Panc1 (cell line): Measurements from ENCODE around the gene APP. TPM values are rescaled to one million over a fixed set of nuclear protein-coding genes. Genes with fewer than 3 reads are reported as not detected.

ENCODE experiments used
- ATAC-seq: fragments of 200-7000 bp; cut with Tn5 transposase; 2 replicates; pipeline ENCODE4 v1.9.1; 2020; ENCODE audit warnings: mild to moderate bottlenecking, moderate library complexity
- BruUV-seq: library from RNA; stranded (reverse); fragments of 400-500 nt; replicated peaks from 2 replicates; lab custom pipeline; 2021; lab: Mats Ljungman, UMichigan
- CTCF ChIA-PET: fragments of 300-600 bp; sonication (Branson Sonifier 250); formaldehyde crosslinking; loops from one replicate; lab custom pipeline; 2022; ENCODE audit warnings: antibody characterized with exemption; lab: Charles Lee
- POLR2A ChIA-PET: fragments of 300-600 bp; sonication (Branson Sonifier 250); formaldehyde crosslinking; loops from one replicate; lab custom pipeline; 2022; ENCODE audit warnings: antibody characterized with exemption; lab: Charles Lee
- DNase-seq: peaks from one replicate; pipeline ENCODE4 v3.0.0-alpha.2; 2010; ENCODE audit warnings: low read depth, low spot score
- H3K27ac ChIP-seq: 2 replicates; pipeline ENCODE4 v1.5.1; 2011; ENCODE audit warnings: mild to moderate bottlenecking, low read length, inconsistent platforms
- H3K27me3 ChIP-seq: fragments of 200-500 bp; sonication (Bioruptor generic); 2 replicates; pipeline ENCODE4 v1.6.0; 2014; ENCODE audit warnings: low read length, inconsistent platforms; ENCODE audit not compliant: control insufficient read depth, insufficient read depth
- H3K36me3 ChIP-seq: fragments of 200-500 bp; sonication (Bioruptor generic); 2 replicates; pipeline ENCODE4 v1.5.1; 2014; ENCODE audit warnings: inconsistent platforms, mild to moderate bottlenecking, low read length, moderate library complexity; ENCODE audit not compliant: control insufficient read depth, insufficient read depth
- H3K4me1 ChIP-seq: 2 replicates; pipeline ENCODE4 v1.5.1; 2011; ENCODE audit warnings: inconsistent platforms, mild to moderate bottlenecking, low read length, moderate library complexity; ENCODE audit not compliant: control insufficient read depth, insufficient read depth
- H3K4me3 ChIP-seq, 2 experiments: 2 replicates each; pipeline ENCODE4 v1.5.1; 2011 to 2012; ENCODE audit warnings: low read depth in 2 of 2, low read length in 2 of 2, mild to moderate bottlenecking in 2 of 2, inconsistent platforms in 1 of 2, moderate library complexity in 1 of 2
- H3K9me3 ChIP-seq: fragments of 200-500 bp; sonication (Bioruptor generic); 2 replicates; pipeline ENCODE4 v1.5.1; 2014; ENCODE audit warnings: low read depth, mild to moderate bottlenecking, inconsistent platforms, low read length, moderate library complexity; ENCODE audit not compliant: control insufficient read depth, insufficient read depth
- POLR2AphosphoS5 ChIP-seq: IDR thresholded peaks from 2 replicates; pipeline ENCODE4 v1.6.1; 2012; ENCODE audit warnings: mild to moderate bottlenecking, low read depth, low read length, moderate library complexity
- SIN3A ChIP-seq: IDR thresholded peaks from 2 replicates; pipeline ENCODE4 v1.6.1; 2012; ENCODE audit warnings: low read depth, mild to moderate bottlenecking, low read length, moderate library complexity, borderline replicate concordance; ENCODE audit not compliant: insufficient read depth
- TCF7L2 ChIP-seq: IDR thresholded peaks from 2 replicates; pipeline ENCODE4 v1.6.1; 2011; ENCODE audit warnings: mild to moderate bottlenecking, low read depth, low read length, inconsistent platforms
- in situ Hi-C: cut with HindIII; loops from 2 replicates; pipeline ENCODE4 v1.10.0; 2016; ENCODE audit warnings: low sequenced_read_pairs, low pct_unique_long_range_greater_than_20kb
- intact Hi-C: fragments of 100-400 bp; cut with micrococcal nuclease; formaldehyde crosslinking; loops from one replicate; pipeline ENCODE4 v1.10.0; 2022; ENCODE audit not compliant: unreplicated experiment
- total RNA-seq: library from RNA; stranded (reverse); gene quantifications from one replicate; pipeline ENCODE4 v1.2.1, GENCODE V29; 2021; ENCODE audit not compliant: unreplicated experiment
- TF ChIP-seq, protein P1 (sequence below), 2 experiments: IDR thresholded peaks; 2 replicates each; pipeline ENCODE4 v1.6.1; 2011 to 2012; ENCODE audit warnings: low read depth in 2 of 2, control low read depth in 1 of 2, low read length in 1 of 2, mild to moderate bottlenecking in 1 of 2, moderate library complexity in 1 of 2; ENCODE audit not compliant: insufficient read depth in 1 of 2
- TF ChIP-seq, protein P2 (sequence below): fragments of 450-650 bp; IDR thresholded peaks from 2 replicates; pipeline ENCODE4 v1.5.1; 2017; ENCODE audit warnings: mild to moderate bottlenecking

The APP gene
- total RNA-seq, 1 experiment from 2014 or later: 542 TPM

DNA sequence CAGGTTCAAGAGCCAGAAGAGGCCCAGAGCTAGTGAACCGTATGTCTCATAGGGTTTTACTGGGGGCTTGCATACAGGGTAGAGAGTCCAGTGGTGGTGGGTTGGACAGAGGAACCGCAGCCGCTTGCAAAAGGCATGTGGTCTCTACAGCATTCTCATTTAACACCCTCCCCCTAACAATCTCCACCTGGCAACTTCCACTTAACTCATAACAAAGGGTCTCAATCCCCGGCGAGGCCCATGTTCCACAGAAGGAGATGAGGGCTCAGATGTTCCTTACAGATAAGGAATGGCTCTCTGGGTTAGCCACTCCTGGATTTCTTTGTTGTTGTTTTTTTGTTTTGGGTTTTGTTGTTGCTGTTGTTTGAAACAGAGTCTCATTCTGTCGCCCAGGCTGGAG lies 106.1 kb downstream of the APP start:
- H3K9me3 ChIP-seq: no peaks in the 10 kb centered on the region
- ATAC-seq: no peak
- H3K36me3 ChIP-seq: no peaks in the 10 kb centered on the region
- H3K4me3 ChIP-seq: no peak overlapping the region
- DNase-seq: no peak
- in situ Hi-C loops: no loop called here
- H3K27ac ChIP-seq: no peak overlapping the region
- no TSS peak for BruUV-seq
- CTCF ChIA-PET: no interaction called here
- TF ChIP-seq, protein P1, sequence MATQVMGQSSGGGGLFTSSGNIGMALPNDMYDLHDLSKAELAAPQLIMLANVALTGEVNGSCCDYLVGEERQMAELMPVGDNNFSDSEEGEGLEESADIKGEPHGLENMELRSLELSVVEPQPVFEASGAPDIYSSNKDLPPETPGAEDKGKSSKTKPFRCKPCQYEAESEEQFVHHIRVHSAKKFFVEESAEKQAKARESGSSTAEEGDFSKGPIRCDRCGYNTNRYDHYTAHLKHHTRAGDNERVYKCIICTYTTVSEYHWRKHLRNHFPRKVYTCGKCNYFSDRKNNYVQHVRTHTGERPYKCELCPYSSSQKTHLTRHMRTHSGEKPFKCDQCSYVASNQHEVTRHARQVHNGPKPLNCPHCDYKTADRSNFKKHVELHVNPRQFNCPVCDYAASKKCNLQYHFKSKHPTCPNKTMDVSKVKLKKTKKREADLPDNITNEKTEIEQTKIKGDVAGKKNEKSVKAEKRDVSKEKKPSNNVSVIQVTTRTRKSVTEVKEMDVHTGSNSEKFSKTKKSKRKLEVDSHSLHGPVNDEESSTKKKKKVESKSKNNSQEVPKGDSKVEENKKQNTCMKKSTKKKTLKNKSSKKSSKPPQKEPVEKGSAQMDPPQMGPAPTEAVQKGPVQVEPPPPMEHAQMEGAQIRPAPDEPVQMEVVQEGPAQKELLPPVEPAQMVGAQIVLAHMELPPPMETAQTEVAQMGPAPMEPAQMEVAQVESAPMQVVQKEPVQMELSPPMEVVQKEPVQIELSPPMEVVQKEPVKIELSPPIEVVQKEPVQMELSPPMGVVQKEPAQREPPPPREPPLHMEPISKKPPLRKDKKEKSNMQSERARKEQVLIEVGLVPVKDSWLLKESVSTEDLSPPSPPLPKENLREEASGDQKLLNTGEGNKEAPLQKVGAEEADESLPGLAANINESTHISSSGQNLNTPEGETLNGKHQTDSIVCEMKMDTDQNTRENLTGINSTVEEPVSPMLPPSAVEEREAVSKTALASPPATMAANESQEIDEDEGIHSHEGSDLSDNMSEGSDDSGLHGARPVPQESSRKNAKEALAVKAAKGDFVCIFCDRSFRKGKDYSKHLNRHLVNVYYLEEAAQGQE (IDR thresholded peaks at IDR 0.05; ENCODE audit: insufficient read depth in 1 of 2, low read depth in 2 of 2, low read length in 1 of 2): no peak
- TF ChIP-seq POLR2AphosphoS5 (no peak), TCF7L2 (no peak), SIN3A (no peak)
- TF ChIP-seq, protein P2, sequence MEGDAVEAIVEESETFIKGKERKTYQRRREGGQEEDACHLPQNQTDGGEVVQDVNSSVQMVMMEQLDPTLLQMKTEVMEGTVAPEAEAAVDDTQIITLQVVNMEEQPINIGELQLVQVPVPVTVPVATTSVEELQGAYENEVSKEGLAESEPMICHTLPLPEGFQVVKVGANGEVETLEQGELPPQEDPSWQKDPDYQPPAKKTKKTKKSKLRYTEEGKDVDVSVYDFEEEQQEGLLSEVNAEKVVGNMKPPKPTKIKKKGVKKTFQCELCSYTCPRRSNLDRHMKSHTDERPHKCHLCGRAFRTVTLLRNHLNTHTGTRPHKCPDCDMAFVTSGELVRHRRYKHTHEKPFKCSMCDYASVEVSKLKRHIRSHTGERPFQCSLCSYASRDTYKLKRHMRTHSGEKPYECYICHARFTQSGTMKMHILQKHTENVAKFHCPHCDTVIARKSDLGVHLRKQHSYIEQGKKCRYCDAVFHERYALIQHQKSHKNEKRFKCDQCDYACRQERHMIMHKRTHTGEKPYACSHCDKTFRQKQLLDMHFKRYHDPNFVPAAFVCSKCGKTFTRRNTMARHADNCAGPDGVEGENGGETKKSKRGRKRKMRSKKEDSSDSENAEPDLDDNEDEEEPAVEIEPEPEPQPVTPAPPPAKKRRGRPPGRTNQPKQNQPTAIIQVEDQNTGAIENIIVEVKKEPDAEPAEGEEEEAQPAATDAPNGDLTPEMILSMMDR: no peak
- H3K4me1 ChIP-seq: no peaks in the 10 kb centered on the region
- POLR2A ChIA-PET: no interaction called here
- no peaks in the 10 kb centered on the region for H3K27me3 ChIP-seq
- intact Hi-C loops: no loop called here

DNA sequence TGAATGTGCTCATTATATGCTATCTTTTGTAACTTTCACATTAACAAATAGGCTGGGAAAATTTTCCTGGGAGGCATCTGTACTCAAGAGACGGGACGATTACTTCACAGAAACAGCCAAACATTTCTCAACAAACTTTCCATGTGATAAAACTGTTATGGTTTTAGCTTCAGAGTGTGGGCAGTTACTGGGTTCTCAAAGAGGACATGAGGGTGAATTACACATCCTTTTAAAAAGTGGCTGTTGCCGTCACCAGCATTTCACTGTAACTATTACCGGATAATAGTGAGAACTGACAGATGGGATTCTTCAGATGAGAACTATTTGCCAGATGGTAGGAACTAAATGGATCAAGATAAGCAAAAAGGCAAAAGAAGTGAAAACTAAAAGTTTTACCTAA lies 109.1 kb downstream of the APP start:
- CTCF ChIA-PET: no interaction called here

DNA sequence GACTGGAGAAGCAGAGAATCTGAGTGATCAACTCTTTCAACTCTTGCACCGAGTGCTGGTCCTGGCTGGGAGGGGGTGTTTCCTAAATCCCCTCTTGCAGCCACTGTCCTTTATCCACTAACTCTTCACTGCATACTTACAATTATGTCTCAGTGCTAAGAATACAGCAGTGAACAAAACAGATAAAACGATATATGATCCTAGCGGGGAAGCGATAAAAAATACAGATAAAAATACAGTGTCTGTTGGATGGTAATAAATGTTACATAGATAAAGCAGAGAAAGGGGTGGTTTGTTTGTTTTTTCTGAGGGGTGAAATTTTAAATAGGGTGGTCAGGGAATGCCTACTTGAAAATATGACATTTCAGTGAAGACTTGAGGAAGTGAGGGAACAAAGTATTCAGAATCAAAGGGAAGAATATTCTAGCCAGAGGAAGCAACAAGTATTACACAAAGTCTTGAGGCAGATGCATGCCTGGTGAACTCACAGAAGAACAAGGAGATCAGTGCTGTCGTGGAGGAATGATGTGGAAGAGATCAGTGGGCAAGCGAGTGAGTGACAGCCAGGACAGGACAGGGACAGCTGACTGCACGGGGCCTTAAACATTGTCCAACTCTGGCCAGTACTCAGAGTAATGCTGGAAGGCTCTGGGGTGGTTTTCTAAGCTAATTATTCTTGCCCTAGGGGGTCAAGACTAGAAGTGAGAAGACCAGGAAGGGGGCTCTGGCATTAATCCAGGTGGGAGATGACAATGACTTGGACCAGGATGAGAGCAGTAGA lies 110.0 kb downstream of the APP start:
- peaks cover 16% of the 10 kb centered on the region for H3K4me1 ChIP-seq
- intact Hi-C loops (no loop called here), in situ Hi-C loops (no loop called here)
- H3K27me3 ChIP-seq: no peaks in the 10 kb centered on the region
- DNase-seq: no peak
- no peak for ATAC-seq
- H3K36me3 ChIP-seq: no peaks in the 10 kb centered on the region
- TF ChIP-seq, protein P2: no peak
- TF ChIP-seq, protein P1 (IDR thresholded peaks at IDR 0.05; ENCODE audit: insufficient read depth in 1 of 2, low read depth in 2 of 2, low read length in 1 of 2): no peak
- TF ChIP-seq SIN3A: no peak
- no peak for TF ChIP-seq POLR2AphosphoS5
- no peak for TF ChIP-seq TCF7L2
- POLR2A ChIA-PET: no interaction called here
- H3K27ac ChIP-seq: no peak overlapping the region
- CTCF ChIA-PET: interaction anchor here (0.6 kb wide), 1 partner anchor 37 kb away, joined by 4 read pairs; no protein-coding TSS in a partner anchor
- BruUV-seq: no TSS peak
- H3K9me3 ChIP-seq: no peaks in the 10 kb centered on the region
- H3K4me3 ChIP-seq: no peak overlapping the region

More for the DNA sequence above, 109.1 kb downstream of the APP start:
- H3K4me1 ChIP-seq: peaks cover 8% of the 10 kb centered on the region; the same call in 1 of the 2 replicates
- intact Hi-C loops (no loop called here), in situ Hi-C loops (no loop called here)
- H3K27me3 ChIP-seq: no peaks in the 10 kb centered on the region
- H3K4me3 ChIP-seq: no peak overlapping the region
- no peak for TF ChIP-seq TCF7L2
- TF ChIP-seq SIN3A: no peak
- ATAC-seq (no peak), DNase-seq (no peak)
- BruUV-seq: no TSS peak
- H3K36me3 ChIP-seq: no peaks in the 10 kb centered on the region
- H3K27ac ChIP-seq: no peak overlapping the region
- POLR2A ChIA-PET: no interaction called here
- H3K9me3 ChIP-seq: no peaks in the 10 kb centered on the region
